ENCODE measurements around the gene AIFM2. TPM values are rescaled to one million over a fixed set of nuclear protein-coding genes. Genes with fewer than 3 reads are reported as not detected.
"Not testable (repeated sequence)": the region's sequence is repeated elsewhere in the genome, so short reads cannot be mapped to it uniquely, and the experiment has no call there.

Gene AIFM2
- total RNA-seq, 1 experiment from 2014 or later: 6.9 TPM

- DNase-seq (ENCODE audit: low read depth): no peak
Observed at GRCh38 chr10:70096016-70096704, 36.5 kb downstream of the AIFM2 start.

GRCh38 chr10:70094250-70094649 lies 38.4 kb downstream of the AIFM2 start:
- DNase-seq (ENCODE audit: low read depth): no peak

- no peak for DNase-seq (ENCODE audit: low read depth)
Observed at GRCh38 chr10:70093335-70093944, 39.2 kb downstream of the AIFM2 start.

GRCh38 chr10:70092389-70092718 lies 40.3 kb downstream of the AIFM2 start:
- DNase-seq (ENCODE audit: low read depth): no peak

- DNase-seq (ENCODE audit: low read depth): no peak
Observed at GRCh38 chr10:70090951-70091350, 41.7 kb downstream of the AIFM2 start.

GRCh38 chr10:70090013-70090412 lies 42.6 kb downstream of the AIFM2 start:
- no peak for DNase-seq (ENCODE audit: low read depth)

GRCh38 chr10:70088308-70088698 lies 44.3 kb downstream of the AIFM2 start:
- no peak for DNase-seq (ENCODE audit: low read depth)

GRCh38 chr10:70087616-70088307 lies 44.9 kb downstream of the AIFM2 start:
- DNase-seq (ENCODE audit: low read depth): no peak

GRCh38 chr10:70085975-70086613 lies 46.5 kb downstream of the AIFM2 start:
- DNase-seq (ENCODE audit: low read depth): no peak

GRCh38 chr10:70084189-70084588 lies 48.4 kb downstream of the AIFM2 start:
- DNase-seq (ENCODE audit: low read depth): no peak

GRCh38 chr10:70080789-70081188 lies 51.8 kb downstream of the AIFM2 start:
- DNase-seq (ENCODE audit: low read depth): not testable (repeated sequence)

- no peak for DNase-seq (ENCODE audit: low read depth)
Observed at GRCh38 chr10:70078937-70079336, 53.7 kb downstream of the AIFM2 start.

GRCh38 chr10:70078329-70078728 lies 54.3 kb downstream of the AIFM2 start:
- no peak for DNase-seq (ENCODE audit: low read depth)

- no peak for DNase-seq (ENCODE audit: low read depth)
Observed at GRCh38 chr10:70074971-70075370, 57.7 kb downstream of the AIFM2 start.

GRCh38 chr10:70074165-70074564 lies 58.5 kb downstream of the AIFM2 start:
- DNase-seq (ENCODE audit: low read depth): no peak

GRCh38 chr10:70070834-70071233 lies 61.8 kb downstream of the AIFM2 start:
- no peak for DNase-seq (ENCODE audit: low read depth)

GRCh38 chr10:70069346-70069745 lies 63.3 kb downstream of the AIFM2 start:
- DNase-seq (ENCODE audit: low read depth): no peak

GRCh38 chr10:70068925-70069324 lies 63.7 kb downstream of the AIFM2 start:
- no peak for DNase-seq (ENCODE audit: low read depth)

GRCh38 chr10:70067586-70067985 lies 65.0 kb downstream of the AIFM2 start:
- DNase-seq (ENCODE audit: low read depth): no peak

- DNase-seq (ENCODE audit: low read depth): no peak
Observed at GRCh38 chr10:70066190-70066589, 66.4 kb downstream of the AIFM2 start.

- no peak for DNase-seq (ENCODE audit: low read depth)
Observed at GRCh38 chr10:70064486-70064885, 68.1 kb downstream of the AIFM2 start.

- no peak for DNase-seq (ENCODE audit: low read depth)
Observed at GRCh38 chr10:70063418-70064098, 69.1 kb downstream of the AIFM2 start.

All from LHCN-M2 (cell line).